Sigmoid colon (tissue), 4 donors: ENCODE data around the gene SMYD3.

Experiments used
- EP300 ChIP-seq, 4 donors: sonication (generic); formaldehyde crosslinking; IDR thresholded peaks; one replicate each; pipeline ENCODE4 v1.6.1; 2017; ENCODE audit warnings: antibody characterized with exemption in 4 of 4
- POLR2A ChIP-seq, 2 donors: fragments of 450-650 bp; IDR thresholded peaks; one replicate each; pipeline ENCODE4 v1.6.1; 2016; ENCODE audit warnings: antibody characterized with exemption in 2 of 2, mild to moderate bottlenecking in 2 of 2, moderate library complexity in 2 of 2
- TF ChIP-seq, protein P1 (sequence below), 4 experiments: fragments of 450-650 bp in 3 of 4; fragments of 200-600 bp in 1 of 4; IDR thresholded peaks; one replicate each; pipeline ENCODE4 v1.5.1; 2016 to 2019; ENCODE audit warnings: antibody characterized with exemption in 4 of 4, mild to moderate bottlenecking in 3 of 4, moderate library complexity in 2 of 4

DNA sequence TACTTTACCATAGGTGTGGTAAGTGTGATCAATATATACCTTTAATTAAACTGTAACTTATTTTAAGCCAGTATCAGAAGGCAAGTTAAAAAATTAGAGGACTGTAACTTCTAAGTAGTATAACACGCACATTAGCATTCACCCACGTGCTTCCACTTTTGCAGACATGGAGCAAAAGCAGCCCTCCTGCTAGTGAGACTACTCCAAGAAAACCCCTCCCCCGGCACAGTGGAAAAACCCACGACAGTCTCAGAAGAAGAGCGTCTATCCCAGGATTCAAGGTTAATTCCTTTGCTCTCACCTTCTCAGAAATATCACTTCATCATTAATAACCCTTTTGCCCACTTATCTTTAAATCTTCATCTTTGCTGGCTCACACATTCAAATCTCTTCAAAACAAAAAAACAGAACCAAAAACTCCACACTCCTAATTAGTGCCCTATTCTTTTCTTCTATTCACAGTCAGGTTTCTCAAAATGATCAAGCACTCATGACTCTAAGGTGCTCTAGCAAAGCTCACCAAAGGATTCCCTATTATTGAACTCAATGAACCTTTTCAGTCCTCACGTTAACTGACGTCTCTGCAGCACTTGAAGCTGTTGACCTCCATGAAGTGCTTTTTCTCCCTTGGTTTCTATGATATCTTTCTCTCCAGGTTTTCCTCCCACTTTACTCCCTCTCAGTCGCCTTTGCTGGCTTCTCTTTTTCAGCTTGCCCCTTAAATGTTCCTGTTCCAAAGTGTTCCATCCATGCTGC is 213.5 kb downstream of the SMYD3 start:
- TF ChIP-seq, protein P1, sequence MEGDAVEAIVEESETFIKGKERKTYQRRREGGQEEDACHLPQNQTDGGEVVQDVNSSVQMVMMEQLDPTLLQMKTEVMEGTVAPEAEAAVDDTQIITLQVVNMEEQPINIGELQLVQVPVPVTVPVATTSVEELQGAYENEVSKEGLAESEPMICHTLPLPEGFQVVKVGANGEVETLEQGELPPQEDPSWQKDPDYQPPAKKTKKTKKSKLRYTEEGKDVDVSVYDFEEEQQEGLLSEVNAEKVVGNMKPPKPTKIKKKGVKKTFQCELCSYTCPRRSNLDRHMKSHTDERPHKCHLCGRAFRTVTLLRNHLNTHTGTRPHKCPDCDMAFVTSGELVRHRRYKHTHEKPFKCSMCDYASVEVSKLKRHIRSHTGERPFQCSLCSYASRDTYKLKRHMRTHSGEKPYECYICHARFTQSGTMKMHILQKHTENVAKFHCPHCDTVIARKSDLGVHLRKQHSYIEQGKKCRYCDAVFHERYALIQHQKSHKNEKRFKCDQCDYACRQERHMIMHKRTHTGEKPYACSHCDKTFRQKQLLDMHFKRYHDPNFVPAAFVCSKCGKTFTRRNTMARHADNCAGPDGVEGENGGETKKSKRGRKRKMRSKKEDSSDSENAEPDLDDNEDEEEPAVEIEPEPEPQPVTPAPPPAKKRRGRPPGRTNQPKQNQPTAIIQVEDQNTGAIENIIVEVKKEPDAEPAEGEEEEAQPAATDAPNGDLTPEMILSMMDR (IDR thresholded peaks at IDR 0.05): no peak
- TF ChIP-seq POLR2A (IDR thresholded peaks at IDR 0.05) (no peak), EP300 (IDR thresholded peaks at IDR 0.05) (no peak)
